A673 (cell line): ENCODE data around the gene GRID2.

ENCODE experiments used
- EZH2 ChIP-seq: fragments of 200-600 bp; sonication (generic); IDR thresholded peaks from 2 replicates; pipeline ENCODE4 v1.6.1; 2017; ENCODE audit warnings: borderline replicate concordance, low read depth, mild to moderate bottlenecking, mixed read lengths, antibody characterized with exemption, low read length; ENCODE audit not compliant: poor library complexity, severe bottlenecking
- TF ChIP-seq, protein P1 (sequence below): fragments of 300-800, 200-600 bp; sonication (generic); conservative IDR thresholded peaks from 2 replicates; pipeline ENCODE4 v1.5.1; 2017; ENCODE audit warnings: low read depth, mild to moderate bottlenecking, antibody characterized with exemption, low read length, moderate library complexity, mixed read lengths

- TF ChIP-seq, protein P1, sequence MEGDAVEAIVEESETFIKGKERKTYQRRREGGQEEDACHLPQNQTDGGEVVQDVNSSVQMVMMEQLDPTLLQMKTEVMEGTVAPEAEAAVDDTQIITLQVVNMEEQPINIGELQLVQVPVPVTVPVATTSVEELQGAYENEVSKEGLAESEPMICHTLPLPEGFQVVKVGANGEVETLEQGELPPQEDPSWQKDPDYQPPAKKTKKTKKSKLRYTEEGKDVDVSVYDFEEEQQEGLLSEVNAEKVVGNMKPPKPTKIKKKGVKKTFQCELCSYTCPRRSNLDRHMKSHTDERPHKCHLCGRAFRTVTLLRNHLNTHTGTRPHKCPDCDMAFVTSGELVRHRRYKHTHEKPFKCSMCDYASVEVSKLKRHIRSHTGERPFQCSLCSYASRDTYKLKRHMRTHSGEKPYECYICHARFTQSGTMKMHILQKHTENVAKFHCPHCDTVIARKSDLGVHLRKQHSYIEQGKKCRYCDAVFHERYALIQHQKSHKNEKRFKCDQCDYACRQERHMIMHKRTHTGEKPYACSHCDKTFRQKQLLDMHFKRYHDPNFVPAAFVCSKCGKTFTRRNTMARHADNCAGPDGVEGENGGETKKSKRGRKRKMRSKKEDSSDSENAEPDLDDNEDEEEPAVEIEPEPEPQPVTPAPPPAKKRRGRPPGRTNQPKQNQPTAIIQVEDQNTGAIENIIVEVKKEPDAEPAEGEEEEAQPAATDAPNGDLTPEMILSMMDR = no peak
- TF ChIP-seq EZH2 = no peak
Measured at GRCh38 chr4:93031431-93032098, 727.8 kb downstream of the GRID2 start.
